Keratinocyte (primary cell): ENCODE measurements around the gene TMEM19. TPM values are rescaled to one million over a fixed set of nuclear protein-coding genes. Genes with fewer than 3 reads are reported as not detected.

Experiments used
- DNase-seq: peaks from one replicate; pipeline ENCODE4 v3.0.0-alpha.2; 2011; ENCODE audit warnings: low read depth, missing footprints, low spot score
- FAIRE-seq: peaks from 2 replicates; lab custom pipeline; 2011; peaks lifted over from hg19 to GRCh38; lab: Jason Lieb, UNC
- H2AFZ ChIP-seq: 2 replicates; pipeline ENCODE4 v1.6.0; 2012; ENCODE audit warnings: low read length, control low read depth, inconsistent platforms; ENCODE audit not compliant: control insufficient read depth
- H3K27ac ChIP-seq: 2 replicates; pipeline ENCODE4 v1.5.1; 2011; ENCODE audit warnings: low read length; ENCODE audit not compliant: control insufficient read depth, insufficient read depth
- H3K27me3 ChIP-seq: 3 replicates; pipeline ENCODE4 v1.6.0; 2011; ENCODE audit warnings: low read length; ENCODE audit not compliant: control insufficient read depth, insufficient read depth; ENCODE audit errors: extremely low read depth
- H3K36me3 ChIP-seq, 2 experiments: 2 replicates in 1 of 2; 3 replicates in 1 of 2; pipeline ENCODE4 v1.5.1; 2011; ENCODE audit warnings: low read length in 2 of 2, mild to moderate bottlenecking in 1 of 2; ENCODE audit not compliant: control insufficient read depth in 2 of 2, insufficient read depth in 2 of 2; ENCODE audit errors: extremely low read depth in 1 of 2
- H3K4me1 ChIP-seq: 3 replicates; pipeline ENCODE4 v1.5.1; 2011; ENCODE audit warnings: low read length; ENCODE audit not compliant: control insufficient read depth, insufficient read depth; ENCODE audit errors: extremely low read depth
- H3K4me2 ChIP-seq: 3 replicates; pipeline ENCODE4 v1.6.0; 2011; ENCODE audit warnings: low read depth, low read length; ENCODE audit not compliant: control insufficient read depth, insufficient read depth; ENCODE audit errors: extremely low read depth
- H3K4me3 ChIP-seq, 3 experiments: fragments of 200-600 bp in 1 of 3; sonication (generic) in 1 of 3; 2 replicates in 2 of 3; 3 replicates in 1 of 3; pipeline ENCODE4 v1.5.1; 2011 to 2016; ENCODE audit warnings: low read length in 3 of 3, mild to moderate bottlenecking in 3 of 3, control low read depth in 2 of 3, inconsistent platforms in 1 of 3, low read depth in 1 of 3, mixed read lengths in 1 of 3, mixed run types in 1 of 3, moderate library complexity in 1 of 3; ENCODE audit not compliant: control insufficient read depth in 2 of 3, insufficient read depth in 2 of 3; ENCODE audit errors: extremely low read depth in 1 of 3
- H3K79me2 ChIP-seq: 2 replicates; pipeline ENCODE4 v1.6.0; 2012; ENCODE audit warnings: low read length; ENCODE audit not compliant: control insufficient read depth, insufficient read depth
- H3K9ac ChIP-seq: 3 replicates; pipeline ENCODE4 v1.6.0; 2011; ENCODE audit warnings: low read length; ENCODE audit not compliant: control insufficient read depth, insufficient read depth; ENCODE audit errors: extremely low read depth
- H3K9me1 ChIP-seq: 3 replicates; pipeline ENCODE4 v1.6.0; 2011; ENCODE audit warnings: low read length; ENCODE audit not compliant: control insufficient read depth, insufficient read depth; ENCODE audit errors: extremely low read depth
- H3K9me3 ChIP-seq: 2 replicates; pipeline ENCODE4 v1.5.1; 2012; ENCODE audit warnings: low read depth, low read length; ENCODE audit not compliant: control insufficient read depth
- H4K20me1 ChIP-seq: 3 replicates; pipeline ENCODE4 v1.6.0; 2011; ENCODE audit warnings: low read length; ENCODE audit not compliant: control insufficient read depth, insufficient read depth; ENCODE audit errors: extremely low read depth
- EZH2 ChIP-seq: IDR thresholded peaks from one replicate; pipeline ENCODE4 v1.6.1; 2012; ENCODE audit warnings: inconsistent platforms, mild to moderate bottlenecking, low read length, moderate library complexity
- dilution Hi-C: fragments of 300-500 bp; cut with MboI; formaldehyde crosslinking; loops from one replicate; pipeline ENCODE4 v1.7.0; 2020; ENCODE audit warnings: low sequenced_read_pairs; ENCODE audit not compliant: extremely low pct_ligation_motif_present
- polyA plus RNA-seq, 5 experiments: library from polyadenylated mRNA; depleted of rRNA in 3 of 5; stranded (reverse) in 3 of 5; stranded (forward) in 1 of 5; unstranded in 1 of 5; fragments of >200 nt; gene quantifications; 1 replicate in 1 of 5; 2 replicates in 3 of 5; 3 replicates in 1 of 5; pipeline versions ENCODE4 v1.2.1 to v1.2.3, GENCODE V29; 2011 to 2012; ENCODE audit warnings: missing spikeins in 2 of 5, low read depth in 1 of 5, low replicate concordance in 1 of 5
- TF ChIP-seq, protein P1 (sequence below), 3 experiments: IDR thresholded peaks in 1 of 3; conservative IDR thresholded peaks in 1 of 3; optimal IDR thresholded peaks in 1 of 3; 2 replicates in 2 of 3; 3 replicates in 1 of 3; pipeline versions ENCODE3 to v1.5.1; 2011; ENCODE audit warnings: low read length in 3 of 3, mild to moderate bottlenecking in 3 of 3, moderate library complexity in 2 of 3, control low read depth in 1 of 3, inconsistent platforms in 1 of 3; ENCODE audit not compliant: insufficient read depth in 2 of 3; ENCODE audit errors: extremely low read depth in 1 of 3

TMEM19 gene
- polyA plus RNA-seq, 1 donor (not counting 4 experiments of a cell fraction or from before 2014, with no cell fraction given) = 38.8 TPM

DNA sequence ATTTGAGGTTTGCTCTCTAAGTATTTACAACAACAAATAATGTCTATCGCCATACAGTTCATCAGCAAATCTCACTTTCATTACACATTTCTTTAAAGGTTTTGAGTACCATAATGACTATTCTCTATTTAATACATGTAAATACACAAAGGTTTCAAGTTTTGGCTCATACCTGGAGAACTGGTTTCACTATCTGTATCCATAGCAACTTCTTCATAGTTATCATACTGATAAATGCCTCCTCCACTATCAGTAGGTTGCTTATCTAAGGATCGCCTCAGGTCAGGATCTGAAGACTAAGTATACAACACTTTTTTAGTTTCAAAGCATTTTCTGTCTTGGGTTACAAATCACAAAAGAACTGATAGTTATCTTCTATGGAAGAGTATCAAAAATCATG is 43.6 kb upstream of the TMEM19 start:
- Histone ChIP-seq H2AFZ (no peak overlapping the region), H3K27me3 (no peaks in the 10 kb centered on the region), H3K36me3 (peaks cover 19 to 24% of the 10 kb centered on the region in 2 experiments), H3K9me3 (no peaks in the 10 kb centered on the region), H3K4me3 (no peak overlapping the region), H3K79me2 (peaks cover 14% of the 10 kb centered on the region), H4K20me1 (no peaks in the 10 kb centered on the region), H3K9me1 (no peaks in the 10 kb centered on the region), H3K9ac (no peak overlapping the region), H3K27ac (no peak overlapping the region), H3K4me1 (no peaks in the 10 kb centered on the region), H3K4me2 (no peak overlapping the region)
- no peak for FAIRE-seq
- TF ChIP-seq EZH2 = no peak
- TF ChIP-seq, protein P1, sequence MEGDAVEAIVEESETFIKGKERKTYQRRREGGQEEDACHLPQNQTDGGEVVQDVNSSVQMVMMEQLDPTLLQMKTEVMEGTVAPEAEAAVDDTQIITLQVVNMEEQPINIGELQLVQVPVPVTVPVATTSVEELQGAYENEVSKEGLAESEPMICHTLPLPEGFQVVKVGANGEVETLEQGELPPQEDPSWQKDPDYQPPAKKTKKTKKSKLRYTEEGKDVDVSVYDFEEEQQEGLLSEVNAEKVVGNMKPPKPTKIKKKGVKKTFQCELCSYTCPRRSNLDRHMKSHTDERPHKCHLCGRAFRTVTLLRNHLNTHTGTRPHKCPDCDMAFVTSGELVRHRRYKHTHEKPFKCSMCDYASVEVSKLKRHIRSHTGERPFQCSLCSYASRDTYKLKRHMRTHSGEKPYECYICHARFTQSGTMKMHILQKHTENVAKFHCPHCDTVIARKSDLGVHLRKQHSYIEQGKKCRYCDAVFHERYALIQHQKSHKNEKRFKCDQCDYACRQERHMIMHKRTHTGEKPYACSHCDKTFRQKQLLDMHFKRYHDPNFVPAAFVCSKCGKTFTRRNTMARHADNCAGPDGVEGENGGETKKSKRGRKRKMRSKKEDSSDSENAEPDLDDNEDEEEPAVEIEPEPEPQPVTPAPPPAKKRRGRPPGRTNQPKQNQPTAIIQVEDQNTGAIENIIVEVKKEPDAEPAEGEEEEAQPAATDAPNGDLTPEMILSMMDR (optimal IDR thresholded peaks at IDR 0.05 in 1 of 3, IDR thresholded peaks at IDR 0.05 in 1 of 3, conservative IDR thresholded peaks at IDR 0.05 in 1 of 3; ENCODE audit: extremely low read depth in 1 of 3, insufficient read depth in 2 of 3, low read length in 3 of 3) = no peak
- DNase-seq = no peak
- dilution Hi-C loops = no loop called here

DNA sequence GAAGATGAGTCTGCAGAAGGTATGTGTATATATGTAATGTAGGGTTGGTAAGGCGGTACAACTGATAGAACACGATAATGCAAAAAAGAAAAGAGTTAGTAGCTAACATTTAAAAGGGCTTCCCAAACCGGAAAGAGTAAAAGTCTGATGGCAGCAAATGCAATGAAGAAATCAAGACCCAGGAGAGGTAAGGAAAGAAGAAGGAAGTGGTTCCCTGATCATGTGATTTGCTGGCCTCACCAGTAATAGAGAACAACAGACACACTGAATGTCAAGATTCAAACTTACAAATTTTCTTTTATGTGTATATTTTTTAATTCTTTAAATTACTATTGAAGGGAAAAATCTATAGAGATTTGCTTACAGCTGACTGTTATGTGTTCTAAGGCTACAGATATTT is 40.6 kb upstream of the TMEM19 start:
- DNase-seq = no peak
- peaks cover 30% of the 10 kb centered on the region for H3K79me2 ChIP-seq

More for the DNA sequence above, 40.6 kb upstream of the TMEM19 start:
- no peaks in the 10 kb centered on the region for H3K9me1 ChIP-seq
- dilution Hi-C loops = no loop called here
- H3K4me1 ChIP-seq = no peaks in the 10 kb centered on the region
- TF ChIP-seq, protein P1 (optimal IDR thresholded peaks at IDR 0.05 in 1 of 3, IDR thresholded peaks at IDR 0.05 in 1 of 3, conservative IDR thresholded peaks at IDR 0.05 in 1 of 3; ENCODE audit: extremely low read depth in 1 of 3, insufficient read depth in 2 of 3, low read length in 3 of 3) = no peak
- TF ChIP-seq EZH2 = no peak
- no peaks in the 10 kb centered on the region for H3K27me3 ChIP-seq
- H3K4me3 ChIP-seq = no peak overlapping the region
- FAIRE-seq = no peak
- H2AFZ ChIP-seq = no peak overlapping the region
- no peak overlapping the region for H3K9ac ChIP-seq
- H3K27ac ChIP-seq = no peak overlapping the region
- H3K9me3 ChIP-seq = no peaks in the 10 kb centered on the region
- H3K4me2 ChIP-seq = no peak overlapping the region
- H3K36me3 ChIP-seq = peaks cover 14 to 21% of the 10 kb centered on the region in 2 experiments
- H4K20me1 ChIP-seq = no peaks in the 10 kb centered on the region
